Measurements from ENCODE around the gene B3GALT4. TPM values are rescaled to one million over a fixed set of nuclear protein-coding genes. Genes with fewer than 3 reads are reported as not detected.
"Not testable (repeated sequence)": the region's sequence is repeated elsewhere in the genome, so short reads cannot be mapped to it uniquely, and the experiment has no call there.

B3GALT4 gene
- total RNA-seq, 1 donor from 2014 or later: 6.5 TPM

GRCh38 chr6:33272275-33273128 lies 4.4 kb upstream of the B3GALT4 start:
- no peak for DNase-seq (ENCODE audit: low read depth in 2 of 2)

GRCh38 chr6:33273129-33273923 lies 3.6 kb upstream of the B3GALT4 start:
- DNase-seq (ENCODE audit: low read depth in 2 of 2): no peak

- no peak for DNase-seq (ENCODE audit: low read depth in 2 of 2)
Measured at GRCh38 chr6:33273924-33274902, 2.7 kb upstream of the B3GALT4 start.

GRCh38 chr6:33275795-33276580 lies 935 bp upstream of the B3GALT4 start:
- DNase-seq (ENCODE audit: low read depth in 2 of 2): not testable (repeated sequence)

GRCh38 chr6:33276581-33276863 lies 401 bp upstream of the B3GALT4 start:
- DNase-seq (ENCODE audit: low read depth in 2 of 2): no peak

- DNase-seq (ENCODE audit: low read depth in 2 of 2): peak in 1 of 2 donors; percentile 25
Measured at GRCh38 chr6:33277663-33278391, 904 bp downstream of the B3GALT4 start.

- no peak for DNase-seq (ENCODE audit: low read depth in 2 of 2)
Measured at GRCh38 chr6:33278392-33278741, 1.4 kb downstream of the B3GALT4 start.

- no peak for DNase-seq (ENCODE audit: low read depth in 2 of 2)
Measured at GRCh38 chr6:33278810-33279209, 1.9 kb downstream of the B3GALT4 start.

- no peak for DNase-seq (ENCODE audit: low read depth in 2 of 2)
Measured at GRCh38 chr6:33279257-33279695, 2.4 kb downstream of the B3GALT4 start.

- DNase-seq (ENCODE audit: low read depth in 2 of 2): peak; percentile 76
Measured at GRCh38 chr6:33279971-33280511, 3.1 kb downstream of the B3GALT4 start.

- no peak for DNase-seq (ENCODE audit: low read depth in 2 of 2)
Measured at GRCh38 chr6:33280539-33280938, 3.6 kb downstream of the B3GALT4 start.

- DNase-seq (ENCODE audit: low read depth in 2 of 2): not testable (repeated sequence)
Measured at GRCh38 chr6:33285214-33285613, 8.3 kb downstream of the B3GALT4 start.

- DNase-seq (ENCODE audit: low read depth in 2 of 2): no peak
Measured at GRCh38 chr6:33286946-33287914, 10.3 kb downstream of the B3GALT4 start.

- DNase-seq (ENCODE audit: low read depth in 2 of 2): no peak
Measured at GRCh38 chr6:33288141-33288920, 11.4 kb downstream of the B3GALT4 start.

GRCh38 chr6:33288921-33289783 lies 12.2 kb downstream of the B3GALT4 start, which contains the start of the genes PFDN6 and WDR46:
Gene PFDN6 (plus strand): TSS chr6:33289601. CDS start chr6:33289857, 256 bp downstream.
Gene WDR46 (minus strand): TSS chr6:33289239. CDS start chr6:33289170, 69 bp downstream.
- DNase-seq (ENCODE audit: low read depth in 2 of 2): peak; percentile 88 to 91

- DNase-seq (ENCODE audit: low read depth in 2 of 2): no peak
Measured at GRCh38 chr6:33289784-33290315, 12.9 kb downstream of the B3GALT4 start.

Measured in lung microvascular endothelial cell (primary cell).